Tibial nerve (tissue), 4 donors: ENCODE measurements around the gene DENND2D.

Source experiments
- EP300 ChIP-seq, 2 donors: sonication (generic); formaldehyde crosslinking; IDR thresholded peaks; one replicate each; pipeline ENCODE4 v1.6.1; 2017; ENCODE audit warnings: antibody characterized with exemption in 2 of 2, mild to moderate bottlenecking in 1 of 2
- POLR2A ChIP-seq, 2 donors: fragments of 450-650 bp; IDR thresholded peaks; one replicate each; pipeline ENCODE4 v1.6.1; 2017; ENCODE audit warnings: antibody characterized with exemption in 2 of 2, mild to moderate bottlenecking in 2 of 2, moderate library complexity in 2 of 2
- TF ChIP-seq, protein P1 (sequence below), 5 experiments: fragments of 200-600 bp in 3 of 5; fragments of 450-650 bp in 2 of 5; sonication (generic) in 3 of 5; IDR thresholded peaks; one replicate each; pipeline ENCODE4 v1.5.1; 2016 to 2019; ENCODE audit warnings: antibody characterized with exemption in 5 of 5, mild to moderate bottlenecking in 3 of 5, moderate library complexity in 2 of 5

DNA sequence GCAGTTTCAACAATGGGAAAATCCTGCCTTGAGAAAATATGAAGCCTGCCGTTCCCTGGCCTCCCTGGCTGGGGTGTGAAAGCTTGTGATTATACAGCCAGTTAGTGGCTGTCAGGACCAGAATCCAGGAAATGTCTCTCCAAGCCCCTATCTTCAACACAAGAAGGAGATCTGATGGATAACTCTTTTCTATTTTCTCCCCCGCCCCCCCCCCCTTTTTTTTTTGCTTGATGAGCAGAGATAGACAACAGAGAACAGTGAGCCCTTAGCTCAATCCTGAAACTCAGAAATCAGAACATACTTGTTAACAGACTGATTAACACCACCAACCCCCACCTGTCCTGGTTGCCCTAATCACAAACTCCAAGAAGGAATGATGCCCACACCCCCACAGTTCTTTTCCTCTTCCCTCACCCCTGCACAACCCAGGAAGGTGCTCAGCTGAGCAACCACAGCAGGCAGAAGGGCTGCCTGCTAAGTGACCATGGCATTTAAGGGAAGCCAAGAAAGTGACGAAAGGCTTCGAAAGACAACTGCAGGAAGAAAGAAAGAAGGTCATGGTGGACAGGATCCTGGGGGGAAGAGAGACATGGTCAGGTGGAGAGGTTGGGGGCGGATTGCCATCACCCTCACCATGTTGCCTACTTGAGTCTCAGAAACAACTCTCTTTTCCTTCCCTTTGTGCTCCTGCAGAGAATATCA lies 12.3 kb upstream of the DENND2D start:
- TF ChIP-seq, protein P1, sequence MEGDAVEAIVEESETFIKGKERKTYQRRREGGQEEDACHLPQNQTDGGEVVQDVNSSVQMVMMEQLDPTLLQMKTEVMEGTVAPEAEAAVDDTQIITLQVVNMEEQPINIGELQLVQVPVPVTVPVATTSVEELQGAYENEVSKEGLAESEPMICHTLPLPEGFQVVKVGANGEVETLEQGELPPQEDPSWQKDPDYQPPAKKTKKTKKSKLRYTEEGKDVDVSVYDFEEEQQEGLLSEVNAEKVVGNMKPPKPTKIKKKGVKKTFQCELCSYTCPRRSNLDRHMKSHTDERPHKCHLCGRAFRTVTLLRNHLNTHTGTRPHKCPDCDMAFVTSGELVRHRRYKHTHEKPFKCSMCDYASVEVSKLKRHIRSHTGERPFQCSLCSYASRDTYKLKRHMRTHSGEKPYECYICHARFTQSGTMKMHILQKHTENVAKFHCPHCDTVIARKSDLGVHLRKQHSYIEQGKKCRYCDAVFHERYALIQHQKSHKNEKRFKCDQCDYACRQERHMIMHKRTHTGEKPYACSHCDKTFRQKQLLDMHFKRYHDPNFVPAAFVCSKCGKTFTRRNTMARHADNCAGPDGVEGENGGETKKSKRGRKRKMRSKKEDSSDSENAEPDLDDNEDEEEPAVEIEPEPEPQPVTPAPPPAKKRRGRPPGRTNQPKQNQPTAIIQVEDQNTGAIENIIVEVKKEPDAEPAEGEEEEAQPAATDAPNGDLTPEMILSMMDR (IDR thresholded peaks at IDR 0.05): no peak
- TF ChIP-seq EP300 (IDR thresholded peaks at IDR 0.05): no peak
- TF ChIP-seq POLR2A (IDR thresholded peaks at IDR 0.05): no peak
